ENCODE results near the gene PTGR1. TPM values are rescaled to one million over a fixed set of nuclear protein-coding genes. Genes with fewer than 3 reads are reported as not detected.
"Not testable (repeated sequence)": the region's sequence is repeated elsewhere in the genome, so short reads cannot be mapped to it uniquely, and the experiment has no call there.

PTGR1 gene
- total and polyA plus RNA-seq, 2 of the 8 experiments (the other 6 are each of a cell fraction or from before 2014, with no cell fraction given), result 16.9 to 28.5 TPM

DNA sequence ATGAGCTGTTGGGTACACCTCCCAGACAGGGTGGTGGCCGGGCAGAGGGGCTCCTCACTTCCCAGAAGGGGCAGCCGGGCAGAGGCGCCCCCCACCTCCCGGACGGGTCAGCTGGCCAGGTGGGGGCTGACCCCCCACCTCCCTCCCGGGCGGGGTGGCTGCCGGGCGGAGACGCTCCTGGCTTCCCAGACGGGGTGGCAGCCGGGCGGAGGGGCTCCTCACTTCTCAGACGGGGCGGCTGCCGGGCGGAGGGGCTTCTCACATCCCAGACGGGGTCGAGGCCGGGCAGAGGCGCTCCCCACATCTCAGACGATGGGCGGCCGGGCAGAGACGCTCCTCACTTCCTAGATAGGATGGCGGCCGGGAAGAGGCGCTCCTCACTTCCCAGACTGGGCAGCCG, 17.9 kb upstream of the PTGR1 start:
- H2AFZ ChIP-seq (ENCODE audit: low read length); H3K56ac ChIP-seq (replicated peaks; ENCODE audit: insufficient read length, low read depth, low read length); H2BK15ac ChIP-seq (ENCODE audit: low read length); H3K4me2 ChIP-seq (ENCODE audit: insufficient read depth in 1 of 2, low read depth in 2 of 2, low read length in 2 of 2); H3K36me3 ChIP-seq (ENCODE audit: control insufficient read depth in 2 of 4, insufficient read depth in 4 of 4, low read length in 3 of 4); H3K27me3 ChIP-seq (replicated peaks in 1 of 4; ENCODE audit: control insufficient read depth in 3 of 4, extremely low read depth in 1 of 4, insufficient read depth in 3 of 4, low read length in 3 of 4); H4K8ac ChIP-seq (ENCODE audit: extremely low read depth, insufficient read depth, low read length); H3K9ac ChIP-seq (replicated peaks in 1 of 4; ENCODE audit: extremely low read depth in 1 of 4, low read depth in 3 of 4, low read length in 3 of 4); H2BK120ac ChIP-seq (replicated peaks; ENCODE audit: low read depth, low read length); H4K20me1 ChIP-seq (replicated peaks in 1 of 2; ENCODE audit: control insufficient read depth in 1 of 2, insufficient read depth in 2 of 2, low read length in 2 of 2); H3K4me3 ChIP-seq (ENCODE audit: extremely low read depth in 1 of 4, insufficient read depth in 2 of 4, low read depth in 3 of 4, low read length in 4 of 4); H3K14ac ChIP-seq (ENCODE audit: insufficient read length); H4K5ac ChIP-seq (ENCODE audit: insufficient read length, low read depth, low read length); FAIRE-seq; H4K91ac ChIP-seq (replicated peaks; ENCODE audit: insufficient read length, low read length); H3K18ac ChIP-seq (ENCODE audit: extremely low read depth, low read length); H3K79me2 ChIP-seq (ENCODE audit: control insufficient read depth in 1 of 2, insufficient read depth in 2 of 2, low read length in 2 of 2); H2BK20ac ChIP-seq (ENCODE audit: low read length); H3K23ac ChIP-seq (ENCODE audit: insufficient read length); H2BK12ac ChIP-seq (ENCODE audit: low read depth, low read length); H3K23me2 ChIP-seq (ENCODE audit: low read depth, low read length); H3K4ac ChIP-seq (replicated peaks; ENCODE audit: insufficient read length, low read depth, low read length); H3K79me1 ChIP-seq (ENCODE audit: low read depth, low read length); H2BK5ac ChIP-seq (ENCODE audit: low read depth, low read length); H3K4me1 ChIP-seq (replicated peaks in 1 of 4; ENCODE audit: control insufficient read depth in 3 of 4, insufficient read depth in 4 of 4, low read length in 3 of 4); H2AK5ac ChIP-seq (ENCODE audit: low read depth, low read length); H3K9me3 ChIP-seq (ENCODE audit: insufficient read depth in 2 of 2, low read depth in 1 of 2, low read length in 1 of 2); DNase-seq (ENCODE audit: low read depth in 1 of 2, low spot score in 2 of 2); CTCF ChIA-PET (ENCODE audit: partially characterized antibody); H3K27ac ChIP-seq (ENCODE audit: low read depth, low read length): not testable (repeated sequence)
- 97% methylated on average over 5 of the region's 29 CpGs; no CpG with 5 or more reads in 1 of the 2 experiments for WGBS, 2 experiments (ENCODE audit: extremely low coverage in 1 of 2, insufficient coverage in 1 of 2, insufficient read length in 1 of 2, insufficient replicate concordance in 2 of 2, low coverage in 1 of 2, low lambda C conversion rate in 2 of 2, missing lambda C conversion rate in 1 of 2)
- POLR2A ChIA-PET (ENCODE audit: partially characterized antibody), result interaction anchor here (0.7 kb wide), 1 partner anchor 134 kb away, joined by 3 read pairs; no protein-coding TSS in a partner anchor

Data from H1 (cell line).